ENCODE results near the gene EPHB2. TPM values are rescaled to one million over a fixed set of nuclear protein-coding genes. Genes with fewer than 3 reads are reported as not detected.

The EPHB2 gene
- total RNA-seq, 1 donor from 2014 or later: 69.4 TPM

- TF ChIP-seq CTCF (IDR thresholded peaks at IDR 0.05; ENCODE audit: unreplicated experiment): no peak
- Mint-ChIP-seq H3K4me1 (ENCODE audit: low read depth) (no peaks in the 10 kb centered on the region), H3K4me3 (ENCODE audit: low read depth) (no peak overlapping the region), H3K36me3 (ENCODE audit: insufficient read depth) (peaks cover 13% of the 10 kb centered on the region), H3K9me3 (ENCODE audit: low read depth) (no peaks in the 10 kb centered on the region), H3K27me3 (no peaks in the 10 kb centered on the region), H3K27ac (no peak overlapping the region)
- DNase-seq (ENCODE audit: low spot score, unreplicated experiment): no peak
These were observed 196.3 kb downstream of the EPHB2 start for GRCh38 chr1:22906968-22907367.

GRCh38 chr1:22907528-22907927, 196.9 kb downstream of the EPHB2 start:
- DNase-seq (ENCODE audit: low spot score, unreplicated experiment): no peak

GRCh38 chr1:22908880-22909426, 198.3 kb downstream of the EPHB2 start:
- Mint-ChIP-seq H3K9me3 (ENCODE audit: low read depth) (no peaks in the 10 kb centered on the region), H3K36me3 (ENCODE audit: insufficient read depth) (peaks cover 18% of the 10 kb centered on the region), H3K4me1 (ENCODE audit: low read depth) (no peaks in the 10 kb centered on the region), H3K27ac (no peak overlapping the region), H3K4me3 (ENCODE audit: low read depth) (no peak overlapping the region), H3K27me3 (no peaks in the 10 kb centered on the region)
- no peak for DNase-seq (ENCODE audit: low spot score, unreplicated experiment)
- no peak for TF ChIP-seq CTCF (IDR thresholded peaks at IDR 0.05; ENCODE audit: unreplicated experiment)

More at GRCh38 chr1:22907528-22907927, 196.9 kb downstream of the EPHB2 start:
- H3K9me3 Mint-ChIP-seq (ENCODE audit: low read depth): no peaks in the 10 kb centered on the region
- TF ChIP-seq CTCF (IDR thresholded peaks at IDR 0.05; ENCODE audit: unreplicated experiment): no peak
- peaks cover 13% of the 10 kb centered on the region for H3K36me3 Mint-ChIP-seq (ENCODE audit: insufficient read depth)
- no peak overlapping the region for H3K4me3 Mint-ChIP-seq (ENCODE audit: low read depth)
- no peaks in the 10 kb centered on the region for H3K27me3 Mint-ChIP-seq
- H3K27ac Mint-ChIP-seq: no peak overlapping the region
- no peaks in the 10 kb centered on the region for H3K4me1 Mint-ChIP-seq (ENCODE audit: low read depth)

GRCh38 chr1:22910286-22910685, 199.6 kb downstream of the EPHB2 start:
- no peaks in the 10 kb centered on the region for H3K27me3 Mint-ChIP-seq
- H3K9me3 Mint-ChIP-seq (ENCODE audit: low read depth): no peaks in the 10 kb centered on the region
- H3K4me3 Mint-ChIP-seq (ENCODE audit: low read depth): no peak overlapping the region
- no peaks in the 10 kb centered on the region for H3K4me1 Mint-ChIP-seq (ENCODE audit: low read depth)
- no peak for TF ChIP-seq CTCF (IDR thresholded peaks at IDR 0.05; ENCODE audit: unreplicated experiment)
- no peak for DNase-seq (ENCODE audit: low spot score, unreplicated experiment)
- peaks cover 22% of the 10 kb centered on the region for H3K36me3 Mint-ChIP-seq (ENCODE audit: insufficient read depth)
- H3K27ac Mint-ChIP-seq: no peak overlapping the region

GRCh38 chr1:22910986-22911651, 200.5 kb downstream of the EPHB2 start:
- no peak for DNase-seq (ENCODE audit: low spot score, unreplicated experiment)
- Mint-ChIP-seq H3K27me3 (no peaks in the 10 kb centered on the region), H3K4me1 (ENCODE audit: low read depth) (no peaks in the 10 kb centered on the region), H3K9me3 (ENCODE audit: low read depth) (no peaks in the 10 kb centered on the region), H3K4me3 (ENCODE audit: low read depth) (no peak overlapping the region), H3K36me3 (ENCODE audit: insufficient read depth) (peaks cover 22% of the 10 kb centered on the region), H3K27ac (no peak overlapping the region)
- no peak for TF ChIP-seq CTCF (IDR thresholded peaks at IDR 0.05; ENCODE audit: unreplicated experiment)
